ENCODE measurements around the gene CDK14.

CDK14 gene

DNA sequence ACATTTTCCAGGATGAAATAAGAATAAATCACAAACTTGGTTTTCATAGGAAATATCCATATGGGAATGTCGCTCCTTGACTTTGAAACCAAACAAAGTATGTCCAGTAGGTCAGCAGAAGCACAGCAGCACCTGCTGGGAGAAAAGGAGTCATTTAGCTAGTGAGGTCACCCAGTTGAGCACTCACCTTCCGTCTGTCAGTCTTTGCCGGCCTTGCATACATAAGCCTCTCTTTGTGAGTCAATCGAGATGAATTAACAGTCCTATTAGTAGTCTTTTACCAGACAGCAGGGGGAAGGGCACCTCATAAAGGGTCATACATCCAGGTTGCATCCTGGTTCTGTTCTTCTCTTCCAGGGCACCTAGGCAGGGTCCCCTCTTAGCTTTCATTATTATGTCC lies 435.6 kb downstream of the CDK14 start:
- no peak for DNase-seq

DNA sequence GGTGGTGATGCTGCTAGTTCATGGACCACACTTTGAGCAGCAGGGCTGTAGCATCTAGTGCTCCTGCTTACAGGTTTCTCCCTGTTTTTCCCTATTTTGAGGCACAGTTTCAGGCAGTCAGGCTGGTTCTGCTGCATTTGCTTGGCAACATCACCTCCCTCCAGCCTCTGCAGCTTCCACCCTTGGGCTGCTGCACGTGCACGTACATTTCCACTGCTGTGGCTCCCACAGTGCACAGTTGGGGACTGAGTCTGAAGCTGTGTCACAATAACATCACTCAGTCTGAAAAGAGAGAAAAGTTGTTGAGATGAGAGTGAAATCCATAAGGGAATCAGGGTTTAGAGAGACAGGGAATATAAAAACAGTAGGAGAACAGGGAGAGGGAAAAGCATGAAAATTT lies 437.5 kb downstream of the CDK14 start:
- DNase-seq, result peak; percentile 14 to 78

- peak; percentile 92 to 95 for DNase-seq
Observed at GRCh38 chr7:91034459-91035368, 438.6 kb downstream of the CDK14 start.

DNA sequence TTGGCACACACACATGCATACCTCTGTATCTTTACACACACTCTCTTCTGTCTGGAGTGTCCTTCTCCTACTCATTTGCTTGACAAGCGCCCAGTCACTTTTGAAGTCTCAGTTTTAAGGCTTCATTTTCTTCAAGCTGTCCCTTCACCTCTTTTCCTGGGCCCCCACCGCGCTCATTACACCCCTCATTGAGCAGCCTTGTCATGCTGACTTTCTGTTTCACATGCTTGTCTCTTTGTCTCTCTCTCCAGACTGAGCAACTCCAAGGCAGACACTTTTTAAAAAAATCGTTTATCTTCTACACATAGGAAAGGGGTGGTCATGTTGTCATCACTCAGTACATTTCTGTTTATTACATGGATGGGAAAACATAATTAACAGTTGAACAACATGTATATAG lies 442.9 kb downstream of the CDK14 start:
- DNase-seq, result no peak

GRCh38 chr7:91041141-91041540 lies 445.0 kb downstream of the CDK14 start:
- no peak for DNase-seq

GRCh38 chr7:91041901-91042484 lies 445.9 kb downstream of the CDK14 start:
- no peak for DNase-seq

- DNase-seq, result no peak
Observed at GRCh38 chr7:91043186-91043585, 447.1 kb downstream of the CDK14 start.

DNA sequence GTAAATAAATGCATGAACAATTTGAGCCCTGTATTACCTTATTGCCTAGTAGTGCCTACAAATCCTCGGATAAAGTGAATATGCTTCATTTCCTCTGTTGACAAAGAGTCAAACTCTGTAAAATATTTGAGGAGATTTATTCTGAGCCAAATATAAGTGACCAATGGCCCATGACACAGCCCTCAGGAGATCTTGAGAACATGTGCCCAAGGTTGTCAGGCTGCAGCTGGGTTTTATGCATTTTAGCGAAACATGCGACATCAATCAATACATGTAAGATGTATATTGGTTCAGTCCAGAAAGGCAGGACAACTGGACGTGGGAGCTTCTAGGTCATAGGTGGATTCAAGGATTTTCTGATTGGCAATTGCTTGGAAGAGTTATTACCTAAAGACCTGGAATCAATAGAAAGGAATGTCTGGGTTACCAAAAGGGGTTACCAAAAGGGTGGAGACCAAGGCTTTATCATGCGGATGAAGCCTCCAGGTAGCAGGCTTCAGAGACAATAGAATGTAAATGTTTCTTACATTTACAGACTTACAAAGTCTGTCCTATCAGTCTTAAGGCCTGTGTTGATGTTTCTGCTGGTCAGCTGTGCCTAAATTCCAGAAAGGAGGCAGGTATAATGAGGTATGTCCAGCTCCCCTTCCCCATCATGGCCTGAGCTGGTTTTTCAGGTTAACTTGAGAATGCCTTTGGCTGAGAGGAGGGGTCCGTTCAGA lies 448.0 kb downstream of the CDK14 start:
- DNase-seq, result no peak

DNA sequence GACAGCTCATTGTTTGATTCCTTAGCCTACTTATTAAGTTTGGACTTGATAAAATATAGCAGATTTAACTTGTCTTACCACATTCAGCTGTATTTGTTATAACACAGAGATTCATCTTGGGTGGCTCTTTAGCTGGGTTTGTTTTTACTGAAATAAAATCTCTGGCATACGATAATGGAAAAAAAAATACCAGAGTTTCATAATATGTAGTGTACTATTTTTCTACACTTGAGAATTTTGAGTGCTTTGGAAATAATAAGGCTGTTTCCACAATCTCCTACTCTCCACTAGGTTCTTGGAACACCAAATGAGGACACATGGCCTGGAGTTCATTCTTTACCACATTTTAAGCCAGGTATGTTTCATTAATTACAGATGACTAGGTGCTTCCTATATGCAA lies 449.5 kb downstream of the CDK14 start:
- no peak for DNase-seq

- DNase-seq, result no peak
Observed at GRCh38 chr7:91046322-91047089, 450.4 kb downstream of the CDK14 start.

DNA sequence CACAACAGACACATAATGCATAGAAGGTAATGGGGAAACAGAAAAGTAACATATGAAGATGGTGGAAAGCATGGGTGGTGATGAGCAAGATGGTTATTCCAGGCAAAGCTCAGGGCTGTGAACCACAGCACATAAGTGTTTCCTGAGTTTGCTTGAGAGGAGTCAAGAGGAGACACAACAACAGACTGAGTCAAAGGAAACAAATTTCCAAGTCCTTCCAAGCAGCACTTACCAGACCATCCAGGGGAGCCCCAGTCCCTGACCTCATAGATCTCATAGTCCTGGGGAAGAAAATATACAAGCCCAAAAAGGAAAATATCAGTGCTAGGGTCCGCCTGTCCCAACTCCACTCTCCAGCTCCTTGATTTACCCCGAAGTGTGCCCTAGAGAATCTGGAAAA lies 451.5 kb downstream of the CDK14 start:
- DNase-seq, result no peak

- no peak for DNase-seq
Observed at GRCh38 chr7:91050677-91051076, 454.6 kb downstream of the CDK14 start.

DNA sequence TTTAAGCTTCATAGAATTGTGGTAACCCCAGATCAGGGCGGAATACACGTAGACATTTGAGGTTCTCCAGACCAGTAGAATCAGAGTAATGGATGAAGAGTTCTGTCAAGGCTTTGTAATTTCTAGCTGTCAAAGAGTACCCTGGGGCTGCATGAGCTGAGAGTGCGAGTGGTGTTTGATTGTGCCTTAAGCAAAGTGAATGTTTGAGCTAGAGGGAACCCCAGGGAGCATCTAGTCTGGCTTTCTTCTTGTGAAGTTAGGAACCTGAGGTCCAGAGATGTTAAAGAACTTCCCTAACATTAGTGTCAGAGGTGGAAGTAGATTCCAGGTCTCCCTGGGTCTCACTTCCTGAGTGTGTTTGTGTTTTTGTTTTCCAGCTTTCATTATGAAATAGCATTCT lies 455.8 kb downstream of the CDK14 start:
- DNase-seq, result no peak

GRCh38 chr7:91054374-91054773 lies 458.3 kb downstream of the CDK14 start:
- no peak for DNase-seq

DNA sequence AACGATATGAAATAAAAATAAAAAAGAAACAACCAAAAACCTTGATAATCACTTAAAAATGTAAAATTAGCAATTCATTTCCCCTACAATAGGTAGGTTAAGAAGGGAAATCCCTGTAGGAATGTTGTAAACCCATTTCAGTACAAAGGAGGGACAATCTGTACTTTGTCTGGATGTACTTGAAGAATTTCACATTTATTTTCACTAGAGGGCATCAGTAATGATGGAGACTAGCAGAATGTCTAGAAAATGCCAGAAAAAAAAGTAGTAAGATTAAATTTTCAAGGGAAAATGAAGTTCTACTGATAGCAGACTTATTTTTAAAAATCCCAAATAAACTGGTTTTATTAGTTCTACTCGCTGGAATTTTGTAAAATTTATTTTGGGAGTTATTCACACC lies 459.1 kb downstream of the CDK14 start:
- DNase-seq, result no peak

DNA sequence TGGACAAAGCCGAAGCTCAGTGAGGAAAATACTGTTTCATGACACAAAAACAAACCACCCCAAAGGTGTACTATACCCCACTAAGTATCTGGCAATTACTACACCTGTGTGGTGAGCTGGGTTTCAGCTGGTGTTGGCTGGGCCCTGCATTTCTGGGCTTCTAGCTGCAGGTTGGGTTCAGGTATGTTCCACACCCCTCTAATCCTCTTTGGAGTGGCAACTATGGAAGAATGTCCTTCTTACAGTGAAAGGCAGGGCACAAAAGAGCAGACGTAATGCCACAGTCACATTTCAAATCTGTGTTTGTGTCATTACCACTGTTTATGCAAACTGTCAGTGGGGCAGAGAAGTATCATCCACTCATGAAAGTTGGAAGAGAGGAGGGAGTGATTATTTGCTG lies 466.6 kb downstream of the CDK14 start:
- DNase-seq, result no peak

DNA sequence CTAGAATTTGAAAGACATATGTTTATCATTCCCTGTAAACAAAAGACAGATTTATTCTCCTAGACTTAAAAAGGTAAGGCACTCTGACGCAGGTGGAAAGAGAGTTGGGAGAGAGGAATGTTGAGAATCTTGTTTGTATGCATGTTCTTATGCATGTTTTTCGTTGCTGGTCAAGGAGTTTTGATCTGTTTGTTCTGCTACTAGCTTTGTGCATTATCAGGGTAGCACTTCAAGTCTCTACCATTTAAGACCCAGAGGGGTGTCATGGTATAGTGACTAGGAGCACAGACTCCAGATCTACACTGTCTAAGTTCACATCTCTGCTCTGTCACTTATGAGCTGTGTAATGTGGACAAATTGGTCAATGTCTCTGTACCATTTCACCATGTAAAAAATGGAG lies 467.9 kb downstream of the CDK14 start:
- DNase-seq, result no peak

DNA sequence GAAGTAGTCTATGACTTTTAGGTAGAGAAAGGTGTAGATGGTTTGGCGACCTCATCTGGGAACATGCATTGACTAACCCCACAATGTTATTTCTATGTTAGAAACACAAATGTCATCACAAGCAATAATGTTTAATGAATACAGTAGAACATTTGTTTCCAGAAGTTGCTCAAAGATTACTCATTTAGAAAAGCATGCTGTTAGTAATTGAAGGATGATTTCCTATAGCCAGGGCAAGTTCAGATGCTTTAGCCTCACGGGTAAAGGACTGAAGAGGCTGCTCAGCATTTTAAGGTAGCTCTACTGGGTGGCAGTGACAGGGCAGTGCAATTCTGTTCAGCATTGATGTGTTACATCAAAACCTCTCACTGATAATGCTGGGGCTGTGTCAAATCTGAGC lies 468.8 kb downstream of the CDK14 start:
- no peak for DNase-seq

- no peak for DNase-seq
Observed at GRCh38 chr7:91066627-91067026, 470.5 kb downstream of the CDK14 start.

GRCh38 chr7:91067242-91067641 lies 471.1 kb downstream of the CDK14 start:
- DNase-seq, result peak in 1 of 2 experiments; percentile 40

- no peak for DNase-seq
Observed at GRCh38 chr7:91068136-91068795, 472.1 kb downstream of the CDK14 start.

GRCh38 chr7:91069146-91069545 lies 473.0 kb downstream of the CDK14 start:
- no peak for DNase-seq

DNA sequence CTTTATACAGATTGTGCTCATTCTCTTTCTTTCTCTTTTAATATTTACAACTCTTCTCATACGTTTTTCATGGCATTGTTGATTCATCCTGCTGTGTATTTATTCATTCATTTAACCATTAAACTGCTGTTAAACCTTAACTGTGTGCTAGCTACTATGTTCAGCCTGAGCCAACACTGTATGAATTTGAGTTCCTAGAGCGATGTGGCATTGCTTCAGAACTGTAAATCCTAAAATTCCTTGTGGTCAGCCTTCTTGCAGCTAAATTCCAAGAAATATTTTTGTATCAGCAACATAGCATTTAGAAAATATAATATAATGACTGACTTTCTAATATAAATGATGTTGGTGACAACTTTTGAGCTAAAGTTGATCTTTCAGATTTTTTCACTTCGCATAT lies 483.4 kb downstream of the CDK14 start:
- no peak for DNase-seq

All from NCI-H2081 (cell line).